DOHH2 (cell line): ENCODE measurements around the gene GNA14.

ENCODE experiments used
- EZH2phosphoT487 ChIP-seq: fragments of 200-600 bp; sonication (generic); IDR thresholded peaks from 2 replicates; pipeline ENCODE4 v1.6.1; 2017; ENCODE audit warnings: borderline replicate concordance, mild to moderate bottlenecking, antibody characterized with exemption, low read length, moderate library complexity, mixed read lengths
- TF ChIP-seq, protein P1 (sequence below): fragments of 200-600 bp; sonication (generic); IDR thresholded peaks from one replicate; pipeline ENCODE4 v1.5.1; 2014; ENCODE audit warnings: antibody characterized with exemption, mild to moderate bottlenecking, low read depth, low read length; ENCODE audit not compliant: poor library complexity, severe bottlenecking

DNA sequence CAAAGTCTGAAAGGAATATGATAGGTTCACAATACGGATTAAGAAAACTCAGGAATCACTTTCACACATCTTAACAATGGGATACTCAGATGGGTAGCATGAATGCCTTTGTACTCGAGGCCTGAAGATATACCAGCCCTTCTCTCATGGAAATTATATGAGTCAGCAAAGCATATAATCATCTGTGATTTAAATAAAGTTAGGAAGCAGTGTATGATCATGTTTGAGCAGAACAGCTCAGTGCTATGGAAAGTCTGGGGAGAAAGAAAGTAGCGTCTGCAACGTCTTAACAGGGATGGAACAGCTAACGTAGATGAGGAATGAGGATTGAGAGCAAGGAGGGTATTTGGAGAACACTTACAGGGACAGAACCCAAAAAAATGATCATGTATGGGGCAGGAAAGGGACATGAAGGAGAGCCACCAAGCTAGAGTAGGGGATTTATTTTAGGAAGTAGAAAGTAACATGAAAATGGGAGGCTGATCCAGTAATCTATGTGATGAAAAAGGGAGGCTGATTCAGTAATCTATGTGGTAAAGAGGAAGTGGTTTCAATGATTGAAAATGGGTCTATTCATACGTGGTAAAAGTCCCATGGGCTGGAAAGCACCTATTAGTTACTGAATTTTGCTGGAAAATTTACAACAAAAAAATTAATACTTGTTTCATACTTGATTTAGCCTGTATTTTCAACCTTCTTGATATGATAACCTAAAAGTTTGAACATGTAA lies 85.9 kb downstream of the GNA14 start:
- no peak for TF ChIP-seq EZH2phosphoT487
- TF ChIP-seq, protein P1, sequence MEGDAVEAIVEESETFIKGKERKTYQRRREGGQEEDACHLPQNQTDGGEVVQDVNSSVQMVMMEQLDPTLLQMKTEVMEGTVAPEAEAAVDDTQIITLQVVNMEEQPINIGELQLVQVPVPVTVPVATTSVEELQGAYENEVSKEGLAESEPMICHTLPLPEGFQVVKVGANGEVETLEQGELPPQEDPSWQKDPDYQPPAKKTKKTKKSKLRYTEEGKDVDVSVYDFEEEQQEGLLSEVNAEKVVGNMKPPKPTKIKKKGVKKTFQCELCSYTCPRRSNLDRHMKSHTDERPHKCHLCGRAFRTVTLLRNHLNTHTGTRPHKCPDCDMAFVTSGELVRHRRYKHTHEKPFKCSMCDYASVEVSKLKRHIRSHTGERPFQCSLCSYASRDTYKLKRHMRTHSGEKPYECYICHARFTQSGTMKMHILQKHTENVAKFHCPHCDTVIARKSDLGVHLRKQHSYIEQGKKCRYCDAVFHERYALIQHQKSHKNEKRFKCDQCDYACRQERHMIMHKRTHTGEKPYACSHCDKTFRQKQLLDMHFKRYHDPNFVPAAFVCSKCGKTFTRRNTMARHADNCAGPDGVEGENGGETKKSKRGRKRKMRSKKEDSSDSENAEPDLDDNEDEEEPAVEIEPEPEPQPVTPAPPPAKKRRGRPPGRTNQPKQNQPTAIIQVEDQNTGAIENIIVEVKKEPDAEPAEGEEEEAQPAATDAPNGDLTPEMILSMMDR, result no peak
